Breast epithelium (tissue), 3 donors: ENCODE data around the gene HOXB7.

ENCODE experiments used
- POLR2A ChIP-seq: fragments of 450-650 bp; IDR thresholded peaks from one replicate; pipeline ENCODE4 v1.6.1; 2016; ENCODE audit warnings: antibody characterized with exemption, mild to moderate bottlenecking, moderate library complexity
- TF ChIP-seq, protein P1 (sequence below), 3 donors: fragments of 450-650 bp; IDR thresholded peaks; one replicate each; pipeline ENCODE4 v1.5.1; 2016 to 2017; ENCODE audit warnings: antibody characterized with exemption in 3 of 3, mild to moderate bottlenecking in 3 of 3, moderate library complexity in 3 of 3

DNA sequence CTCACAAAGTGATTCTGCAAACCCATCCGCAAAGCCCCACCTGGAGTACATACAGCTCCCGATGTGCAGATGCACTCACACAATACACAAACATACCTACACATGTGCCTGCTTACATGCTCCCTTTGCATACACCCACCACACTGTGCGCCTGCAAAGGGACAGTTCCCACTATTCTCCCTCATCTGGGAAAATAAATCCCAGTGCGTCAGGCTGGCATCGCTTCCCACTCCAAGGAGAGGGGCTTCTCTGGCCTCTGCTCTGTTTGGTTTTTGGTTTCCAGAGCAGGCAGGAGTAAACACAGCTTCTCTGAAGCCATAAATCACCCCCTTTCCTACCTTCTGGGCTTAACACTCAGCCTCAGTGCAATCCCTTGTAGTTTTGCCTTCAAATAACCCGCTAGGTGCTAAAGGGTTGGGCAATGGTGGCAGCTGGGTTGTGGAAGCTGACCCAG is 47.4 kb downstream of the HOXB7 start:
- TF ChIP-seq, protein P1, sequence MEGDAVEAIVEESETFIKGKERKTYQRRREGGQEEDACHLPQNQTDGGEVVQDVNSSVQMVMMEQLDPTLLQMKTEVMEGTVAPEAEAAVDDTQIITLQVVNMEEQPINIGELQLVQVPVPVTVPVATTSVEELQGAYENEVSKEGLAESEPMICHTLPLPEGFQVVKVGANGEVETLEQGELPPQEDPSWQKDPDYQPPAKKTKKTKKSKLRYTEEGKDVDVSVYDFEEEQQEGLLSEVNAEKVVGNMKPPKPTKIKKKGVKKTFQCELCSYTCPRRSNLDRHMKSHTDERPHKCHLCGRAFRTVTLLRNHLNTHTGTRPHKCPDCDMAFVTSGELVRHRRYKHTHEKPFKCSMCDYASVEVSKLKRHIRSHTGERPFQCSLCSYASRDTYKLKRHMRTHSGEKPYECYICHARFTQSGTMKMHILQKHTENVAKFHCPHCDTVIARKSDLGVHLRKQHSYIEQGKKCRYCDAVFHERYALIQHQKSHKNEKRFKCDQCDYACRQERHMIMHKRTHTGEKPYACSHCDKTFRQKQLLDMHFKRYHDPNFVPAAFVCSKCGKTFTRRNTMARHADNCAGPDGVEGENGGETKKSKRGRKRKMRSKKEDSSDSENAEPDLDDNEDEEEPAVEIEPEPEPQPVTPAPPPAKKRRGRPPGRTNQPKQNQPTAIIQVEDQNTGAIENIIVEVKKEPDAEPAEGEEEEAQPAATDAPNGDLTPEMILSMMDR (IDR thresholded peaks at IDR 0.05), result no peak
- TF ChIP-seq POLR2A, result no peak
